Measurements from ENCODE around the gene OR6Q1.

DNA sequence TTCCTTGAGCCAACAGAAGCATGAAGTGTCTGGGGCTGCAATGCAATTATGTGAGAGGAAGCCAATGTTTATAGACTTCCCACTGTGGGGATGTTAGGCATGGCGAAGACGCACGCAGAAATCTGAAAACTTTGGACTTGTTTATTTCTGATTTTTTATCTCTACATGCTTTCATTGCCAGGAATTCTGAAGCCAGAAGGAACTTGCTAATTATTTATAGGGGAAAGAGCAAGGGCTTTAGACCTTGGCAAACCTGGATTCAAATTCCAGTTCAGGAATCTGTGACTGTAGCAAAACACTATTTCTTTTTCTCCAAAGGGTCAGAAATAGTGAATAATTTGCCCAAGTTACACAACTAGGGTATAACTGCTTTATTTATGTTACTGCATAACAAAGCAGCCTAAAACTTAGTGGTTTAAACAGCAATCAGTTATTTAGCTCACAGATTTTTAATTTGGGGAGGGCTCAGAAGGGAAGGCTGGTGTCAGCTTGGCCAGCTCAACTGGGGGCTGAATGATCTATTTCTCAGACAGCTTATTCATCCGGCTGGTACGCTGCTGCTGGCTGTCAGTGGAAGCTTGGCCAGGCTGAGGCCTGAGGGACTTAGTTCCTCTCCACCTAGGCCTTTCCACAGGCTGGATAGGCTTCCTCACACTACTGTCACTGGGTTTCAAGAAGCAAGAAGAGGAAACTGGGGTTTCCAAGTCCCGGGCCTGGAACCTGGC, 1.9 kb upstream of the OR6Q1 start:
- TF ChIP-seq, protein P1, sequence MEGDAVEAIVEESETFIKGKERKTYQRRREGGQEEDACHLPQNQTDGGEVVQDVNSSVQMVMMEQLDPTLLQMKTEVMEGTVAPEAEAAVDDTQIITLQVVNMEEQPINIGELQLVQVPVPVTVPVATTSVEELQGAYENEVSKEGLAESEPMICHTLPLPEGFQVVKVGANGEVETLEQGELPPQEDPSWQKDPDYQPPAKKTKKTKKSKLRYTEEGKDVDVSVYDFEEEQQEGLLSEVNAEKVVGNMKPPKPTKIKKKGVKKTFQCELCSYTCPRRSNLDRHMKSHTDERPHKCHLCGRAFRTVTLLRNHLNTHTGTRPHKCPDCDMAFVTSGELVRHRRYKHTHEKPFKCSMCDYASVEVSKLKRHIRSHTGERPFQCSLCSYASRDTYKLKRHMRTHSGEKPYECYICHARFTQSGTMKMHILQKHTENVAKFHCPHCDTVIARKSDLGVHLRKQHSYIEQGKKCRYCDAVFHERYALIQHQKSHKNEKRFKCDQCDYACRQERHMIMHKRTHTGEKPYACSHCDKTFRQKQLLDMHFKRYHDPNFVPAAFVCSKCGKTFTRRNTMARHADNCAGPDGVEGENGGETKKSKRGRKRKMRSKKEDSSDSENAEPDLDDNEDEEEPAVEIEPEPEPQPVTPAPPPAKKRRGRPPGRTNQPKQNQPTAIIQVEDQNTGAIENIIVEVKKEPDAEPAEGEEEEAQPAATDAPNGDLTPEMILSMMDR (IDR thresholded peaks at IDR 0.05; ENCODE audit: low read depth, low read length): no peak
- TF ChIP-seq EZH2phosphoT487 (IDR thresholded peaks at IDR 0.05; ENCODE audit: low read depth): no peak

Measured in OCI-LY3 (cell line).